PC-3 (cell line): ENCODE data around the gene GPSM3. TPM values are rescaled to one million over a fixed set of nuclear protein-coding genes. Genes with fewer than 3 reads are reported as not detected.

ENCODE experiments used
- ATAC-seq: fragments of 200-7000 bp; cut with Tn5 transposase; 2 replicates; pipeline ENCODE4 v1.9.1; 2020; ENCODE audit warnings: mild to moderate bottlenecking, moderate library complexity
- BruUV-seq: library from RNA; stranded (reverse); fragments of 400-500 nt; replicated peaks from 2 replicates; lab custom pipeline; 2021; lab: Mats Ljungman, UMichigan
- CTCF ChIA-PET: fragments of 300-600 bp; sonication (Branson Sonifier 250); formaldehyde crosslinking; loops from one replicate; lab custom pipeline; 2022; ENCODE audit warnings: antibody characterized with exemption; lab: Charles Lee
- POLR2A ChIA-PET: fragments of 300-600 bp; sonication (Branson Sonifier 250); formaldehyde crosslinking; loops from one replicate; lab custom pipeline; 2022; ENCODE audit warnings: antibody characterized with exemption; ENCODE audit not compliant: unreplicated experiment; lab: Charles Lee
- DNase-seq: peaks from one replicate; pipeline ENCODE4 v3.0.0-alpha.2; 2015
- H2AFZ ChIP-seq: fragments of 300-600 bp; sonication (generic); 2 replicates; pipeline ENCODE4 v1.6.0; 2016; ENCODE audit warnings: antibody characterized with exemption, low read length
- H3F3A ChIP-seq: fragments of 300-600 bp; sonication (generic); one replicate; pipeline ENCODE4 v1.6.0; 2017; ENCODE audit warnings: antibody characterized with exemption, low read length, control low read depth, mild to moderate bottlenecking; ENCODE audit not compliant: unreplicated experiment
- H3K27ac ChIP-seq: fragments of 300-600 bp; sonication (generic); 2 replicates; pipeline ENCODE4 v1.5.1; 2016; ENCODE audit warnings: mild to moderate bottlenecking, low read length
- H3K27me3 ChIP-seq: fragments of 300-600 bp; sonication (generic); 2 replicates; pipeline ENCODE4 v1.6.1; 2016; ENCODE audit warnings: low read length, mixed read lengths
- H3K36me3 ChIP-seq: fragments of 300-600 bp; sonication (generic); 2 replicates; pipeline ENCODE4 v1.6.1; 2016; ENCODE audit warnings: low read depth, mixed run types, low read length, mixed read lengths
- H3K4me1 ChIP-seq: fragments of 300-600 bp; sonication (generic); 2 replicates; pipeline ENCODE4 v1.5.1; 2016; ENCODE audit warnings: low read length; ENCODE audit not compliant: insufficient read depth
- H3K4me2 ChIP-seq: fragments of 300-600 bp; sonication (generic); 2 replicates; pipeline ENCODE4 v1.6.0; 2016; ENCODE audit warnings: low read length
- H3K4me3 ChIP-seq: fragments of 300-600 bp; sonication (generic); 2 replicates; pipeline ENCODE4 v1.5.1; 2016; ENCODE audit warnings: mild to moderate bottlenecking, low read length, mixed read lengths
- H3K79me2 ChIP-seq: fragments of 300-600 bp; sonication (generic); 2 replicates; pipeline ENCODE4 v1.6.1; 2017; ENCODE audit warnings: low read length, mixed read lengths
- H3K9ac ChIP-seq: fragments of 300-600 bp; sonication (generic); 2 replicates; pipeline ENCODE4 v1.6.0; 2016; ENCODE audit warnings: mild to moderate bottlenecking, low read length
- H3K9me2 ChIP-seq: fragments of 300-600 bp; sonication (generic); replicated peaks from 2 replicates; pipeline ENCODE4 v1.6.1; 2016; ENCODE audit warnings: mixed run types, low read length, mixed read lengths
- H3K9me3 ChIP-seq: fragments of 300-600 bp; sonication (generic); 2 replicates; pipeline ENCODE4 v1.6.1; 2016; ENCODE audit warnings: low read length, mixed read lengths
- H4K20me1 ChIP-seq: fragments of 300-600 bp; sonication (generic); 2 replicates; pipeline ENCODE4 v1.6.1; 2016; ENCODE audit warnings: low read length, mixed read lengths
- EZH2 ChIP-seq: fragments of 300-600 bp; sonication (generic); IDR thresholded peaks from one replicate; pipeline ENCODE4 v1.6.1; 2017; ENCODE audit warnings: antibody characterized with exemption, mild to moderate bottlenecking, low read length; ENCODE audit not compliant: unreplicated experiment
- EZH2phosphoT487 ChIP-seq: fragments of 300-600 bp; sonication (generic); IDR thresholded peaks from 2 replicates; pipeline ENCODE4 v1.6.1; 2018; ENCODE audit warnings: mild to moderate bottlenecking, antibody characterized with exemption, low read length, borderline replicate concordance
- intact Hi-C: fragments of 100-400 bp; cut with micrococcal nuclease; formaldehyde crosslinking; loops from 2 replicates; pipeline ENCODE4 v1.9.0; 2023
- total RNA-seq: library from RNA; depleted of rRNA; stranded (reverse); fragments of >200 nt; gene quantifications from 2 replicates; pipeline ENCODE4 v1.2.3, GENCODE V29; 2014
- TF ChIP-seq, protein P1 (sequence below): fragments of 300-600 bp; sonication (generic); conservative IDR thresholded peaks from 2 replicates; pipeline ENCODE4 v1.5.1; 2017; ENCODE audit warnings: antibody characterized with exemption, low read depth, mild to moderate bottlenecking, low read length

The GPSM3 gene
- total RNA-seq, 1 experiment from 2014 or later = 5.0 TPM

- peaks cover 5% of the 10 kb centered on the region for H3K36me3 ChIP-seq
- H3K79me2 ChIP-seq = peaks cover 33% of the 10 kb centered on the region
- H3K9me2 ChIP-seq = no peaks in the 10 kb centered on the region
- H3K9ac ChIP-seq = peak within 1 kb of the TSS; percentile 86
- no peak for TF ChIP-seq EZH2phosphoT487
- TF ChIP-seq EZH2 = no peak
- TF ChIP-seq, protein P1, sequence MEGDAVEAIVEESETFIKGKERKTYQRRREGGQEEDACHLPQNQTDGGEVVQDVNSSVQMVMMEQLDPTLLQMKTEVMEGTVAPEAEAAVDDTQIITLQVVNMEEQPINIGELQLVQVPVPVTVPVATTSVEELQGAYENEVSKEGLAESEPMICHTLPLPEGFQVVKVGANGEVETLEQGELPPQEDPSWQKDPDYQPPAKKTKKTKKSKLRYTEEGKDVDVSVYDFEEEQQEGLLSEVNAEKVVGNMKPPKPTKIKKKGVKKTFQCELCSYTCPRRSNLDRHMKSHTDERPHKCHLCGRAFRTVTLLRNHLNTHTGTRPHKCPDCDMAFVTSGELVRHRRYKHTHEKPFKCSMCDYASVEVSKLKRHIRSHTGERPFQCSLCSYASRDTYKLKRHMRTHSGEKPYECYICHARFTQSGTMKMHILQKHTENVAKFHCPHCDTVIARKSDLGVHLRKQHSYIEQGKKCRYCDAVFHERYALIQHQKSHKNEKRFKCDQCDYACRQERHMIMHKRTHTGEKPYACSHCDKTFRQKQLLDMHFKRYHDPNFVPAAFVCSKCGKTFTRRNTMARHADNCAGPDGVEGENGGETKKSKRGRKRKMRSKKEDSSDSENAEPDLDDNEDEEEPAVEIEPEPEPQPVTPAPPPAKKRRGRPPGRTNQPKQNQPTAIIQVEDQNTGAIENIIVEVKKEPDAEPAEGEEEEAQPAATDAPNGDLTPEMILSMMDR = no peak
- H3K4me1 ChIP-seq = peaks cover 33% of the 10 kb centered on the region
- peak within 1 kb of the TSS; percentile 94 for H3K4me3 ChIP-seq
- H2AFZ ChIP-seq = peak within 1 kb of the TSS; percentile 95
- intact Hi-C loops = loop anchor here (1.0 to 5.0 kb wide), 3 partner anchors 17 to 221 kb away; partner anchors contain the start of genes FKBPL, NELFE and SKIC2
- no peaks in the 10 kb centered on the region for H3K27me3 ChIP-seq
- DNase-seq = peak; percentile 100
- BruUV-seq = no TSS peak
- no peaks in the 10 kb centered on the region for H3F3A ChIP-seq
- peak within 1 kb of the TSS; percentile 100 for H3K4me2 ChIP-seq
- H4K20me1 ChIP-seq = no peaks in the 10 kb centered on the region
- ATAC-seq = peak; percentile 86
- CTCF ChIA-PET = interaction anchor here (1.1 kb wide), 1 partner anchor 18 kb away, joined by 4 read pairs; no protein-coding TSS in a partner anchor
- peak within 1 kb of the TSS; percentile 83 for H3K27ac ChIP-seq
- no peaks in the 10 kb centered on the region for H3K9me3 ChIP-seq
- POLR2A ChIA-PET = interaction anchor here (0.6 to 1.0 kb wide), 2 partner anchors 18 to 85 kb away, joined by 3 read pairs; no protein-coding TSS in a partner anchor
Measured at GRCh38 chr6:32177788-32178546, 14.5 kb downstream of the GPSM3 start, which contains the start of gene RNF5. Gene RNF5, plus strand, starts transcription at chr6:32178405. Its CDS starts 107 bp downstream, at chr6:32178512.

- CTCF ChIA-PET = interaction anchor here (0.5 to 1.1 kb wide), 2 partner anchors 18 to 63 kb away, joined by 4 to 9 read pairs; no protein-coding TSS in a partner anchor
- peaks cover 33% of the 10 kb centered on the region for H3K4me1 ChIP-seq
- ATAC-seq = peak; percentile 6
- no peaks in the 10 kb centered on the region for H3F3A ChIP-seq
- DNase-seq = no peak
- peaks cover 5% of the 10 kb centered on the region for H3K36me3 ChIP-seq
- peak overlapping the region; percentile 83 for H3K27ac ChIP-seq
- H3K27me3 ChIP-seq = no peaks in the 10 kb centered on the region
- no peaks in the 10 kb centered on the region for H3K9me2 ChIP-seq
- peak overlapping the region; percentile 95 for H2AFZ ChIP-seq
- H3K4me3 ChIP-seq = peak overlapping the region; percentile 94
- peak overlapping the region; percentile 93 for H3K4me2 ChIP-seq
- BruUV-seq = TSS peak; percentile 71
- H3K9ac ChIP-seq = peak overlapping the region; percentile 81
- POLR2A ChIA-PET = interaction anchor here (0.6 to 1.0 kb wide), 2 partner anchors 19 to 84 kb away, joined by 3 read pairs; no protein-coding TSS in a partner anchor
- no peaks in the 10 kb centered on the region for H3K9me3 ChIP-seq
- TF ChIP-seq EZH2phosphoT487 (no peak), EZH2 (no peak)
- TF ChIP-seq, protein P1 = no peak
- no peaks in the 10 kb centered on the region for H4K20me1 ChIP-seq
- intact Hi-C loops = loop anchor here (5.0 kb wide), 1 partner anchor 220 kb away; the partner anchor contains the start of genes NELFE and SKIC2
- H3K79me2 ChIP-seq = peaks cover 33% of the 10 kb centered on the region
Measured at GRCh38 chr6:32177183-32177787, 15.2 kb downstream of the GPSM3 start.
